DOHH2 (cell line): ENCODE measurements around the gene PTPN3.

ENCODE experiments used
- EZH2phosphoT487 ChIP-seq: fragments of 200-600 bp; sonication (generic); IDR thresholded peaks from 2 replicates; pipeline ENCODE4 v1.6.1; 2017; ENCODE audit warnings: borderline replicate concordance, mild to moderate bottlenecking, antibody characterized with exemption, low read length, moderate library complexity, mixed read lengths
- TF ChIP-seq, protein P1 (sequence below): fragments of 200-600 bp; sonication (generic); IDR thresholded peaks from one replicate; pipeline ENCODE4 v1.5.1; 2014; ENCODE audit warnings: antibody characterized with exemption, mild to moderate bottlenecking, low read depth, low read length; ENCODE audit not compliant: poor library complexity, severe bottlenecking

DNA sequence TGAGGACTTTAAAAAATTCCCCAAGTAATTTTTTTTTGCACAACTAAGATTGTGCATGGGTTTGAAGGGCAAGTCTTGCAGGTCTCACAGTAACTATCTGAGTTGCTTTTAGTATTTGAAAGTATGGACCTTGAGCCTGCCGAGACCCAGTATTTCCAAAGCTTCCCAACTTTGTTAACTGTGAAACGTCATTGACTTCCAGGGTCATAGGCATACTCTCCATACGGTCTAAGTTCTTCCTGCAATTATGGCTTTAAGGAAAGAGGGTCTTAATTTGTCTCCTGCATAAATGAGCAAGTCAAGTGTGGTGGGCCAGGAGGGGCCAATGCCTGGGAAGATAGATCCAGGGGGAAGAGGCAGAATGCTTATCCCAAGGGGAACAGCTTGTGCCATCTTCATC is 153.2 kb downstream of the PTPN3 start:
- TF ChIP-seq, protein P1, sequence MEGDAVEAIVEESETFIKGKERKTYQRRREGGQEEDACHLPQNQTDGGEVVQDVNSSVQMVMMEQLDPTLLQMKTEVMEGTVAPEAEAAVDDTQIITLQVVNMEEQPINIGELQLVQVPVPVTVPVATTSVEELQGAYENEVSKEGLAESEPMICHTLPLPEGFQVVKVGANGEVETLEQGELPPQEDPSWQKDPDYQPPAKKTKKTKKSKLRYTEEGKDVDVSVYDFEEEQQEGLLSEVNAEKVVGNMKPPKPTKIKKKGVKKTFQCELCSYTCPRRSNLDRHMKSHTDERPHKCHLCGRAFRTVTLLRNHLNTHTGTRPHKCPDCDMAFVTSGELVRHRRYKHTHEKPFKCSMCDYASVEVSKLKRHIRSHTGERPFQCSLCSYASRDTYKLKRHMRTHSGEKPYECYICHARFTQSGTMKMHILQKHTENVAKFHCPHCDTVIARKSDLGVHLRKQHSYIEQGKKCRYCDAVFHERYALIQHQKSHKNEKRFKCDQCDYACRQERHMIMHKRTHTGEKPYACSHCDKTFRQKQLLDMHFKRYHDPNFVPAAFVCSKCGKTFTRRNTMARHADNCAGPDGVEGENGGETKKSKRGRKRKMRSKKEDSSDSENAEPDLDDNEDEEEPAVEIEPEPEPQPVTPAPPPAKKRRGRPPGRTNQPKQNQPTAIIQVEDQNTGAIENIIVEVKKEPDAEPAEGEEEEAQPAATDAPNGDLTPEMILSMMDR = no peak
- no peak for TF ChIP-seq EZH2phosphoT487
